ENCODE data around the gene CDC27. TPM values are rescaled to one million over a fixed set of nuclear protein-coding genes. Genes with fewer than 3 reads are reported as not detected.

The CDC27 gene
- total RNA-seq, 3 donors from 2014 or later = 52.0 to 67.5 (median 54.8) TPM

- intact Hi-C loops (cut with DNase I, micrococcal nuclease) = no loop called here
- DNase-seq = peak in 1 of 3 donors; percentile 7
- peak; percentile 33 for ATAC-seq
- TF ChIP-seq CTCF (IDR thresholded peaks at IDR 0.05) = no peak
- Histone ChIP-seq H3K4me1 (ENCODE audit: low read depth) (peaks cover 7% of the 10 kb centered on the region), H3K4me3 (peak overlapping the region; percentile 91), H3K36me3 (ENCODE audit: low read depth) (no peaks in the 10 kb centered on the region), H3K9me3 (no peaks in the 10 kb centered on the region)
Measured at GRCh38 chr17:47099451-47099986, 89.6 kb downstream of the CDC27 start.

GRCh38 chr17:47096343-47096742 lies 92.8 kb downstream of the CDC27 start:
- no peak for DNase-seq
- Histone ChIP-seq H3K9me3 (no peaks in the 10 kb centered on the region), H3K4me1 (ENCODE audit: low read depth) (peaks cover 7% of the 10 kb centered on the region), H3K36me3 (ENCODE audit: low read depth) (no peaks in the 10 kb centered on the region), H3K4me3 (no peak overlapping the region)
- no peak for ATAC-seq
- TF ChIP-seq CTCF (IDR thresholded peaks at IDR 0.05) = no peak
- intact Hi-C loops (cut with DNase I, micrococcal nuclease) = no loop called here

GRCh38 chr17:47095268-47095667 lies 93.8 kb downstream of the CDC27 start:
- ATAC-seq (no peak), DNase-seq (no peak)
- Histone ChIP-seq H3K9me3 (no peaks in the 10 kb centered on the region), H3K4me3 (no peak overlapping the region), H3K36me3 (ENCODE audit: low read depth) (no peaks in the 10 kb centered on the region), H3K4me1 (ENCODE audit: low read depth) (peaks cover 7% of the 10 kb centered on the region)
- intact Hi-C loops (cut with DNase I, micrococcal nuclease) = no loop called here
- no peak for TF ChIP-seq CTCF (IDR thresholded peaks at IDR 0.05)

- TF ChIP-seq CTCF (IDR thresholded peaks at IDR 0.05) = no peak
- H3K36me3 ChIP-seq (ENCODE audit: low read depth) = no peaks in the 10 kb centered on the region
- no peaks in the 10 kb centered on the region for H3K4me1 ChIP-seq (ENCODE audit: low read depth)
- H3K4me3 ChIP-seq = no peak overlapping the region
- H3K9me3 ChIP-seq = no peaks in the 10 kb centered on the region
- intact Hi-C loops (cut with DNase I, micrococcal nuclease) = no loop called here
- DNase-seq = no peak
- ATAC-seq = no peak
Measured at GRCh38 chr17:47087093-47087492, 102.0 kb downstream of the CDC27 start.

- H3K36me3 ChIP-seq (ENCODE audit: low read depth) = no peaks in the 10 kb centered on the region
- intact Hi-C loops (cut with DNase I, micrococcal nuclease) = no loop called here
Measured at GRCh38 chr17:47085736-47086135, 103.4 kb downstream of the CDC27 start.

More at GRCh38 chr17:47085736-47086135, 103.4 kb downstream of the CDC27 start:
- ATAC-seq = no peak
- H3K9me3 ChIP-seq = no peaks in the 10 kb centered on the region
- H3K4me1 ChIP-seq (ENCODE audit: low read depth) = no peaks in the 10 kb centered on the region
- DNase-seq = no peak
- no peak for TF ChIP-seq CTCF (IDR thresholded peaks at IDR 0.05)
- H3K4me3 ChIP-seq = no peak overlapping the region

Data from mucosa of descending colon (tissue), 3 donors.